ENCODE results near the gene ISYNA1. TPM values are rescaled to one million over a fixed set of nuclear protein-coding genes. Genes with fewer than 3 reads are reported as not detected.

The ISYNA1 gene
- total and polyA plus RNA-seq, 2 experiments from 2014 or later, result 191 to 208 TPM

GRCh38 chr19:18414504-18415177 is 23.3 kb downstream of the ISYNA1 start:
- TF ChIP-seq ZNF114 (CRISPR knock-in tag; IDR thresholded peaks at IDR 0.05), result no peak
- TF ChIP-seq ETS1 (IDR thresholded peaks at IDR 0.05), result no peak
- no peak for TF ChIP-seq JUNB (IDR thresholded peaks at IDR 0.05; ENCODE audit: unreplicated experiment)
- TF ChIP-seq STAT1 (IDR thresholded peaks at IDR 0.05; ENCODE audit: unreplicated experiment), result no peak
- no peak for TF ChIP-seq NANOG (IDR thresholded peaks at IDR 0.05; ENCODE audit: borderline replicate concordance)
- TF ChIP-seq, protein P1, sequence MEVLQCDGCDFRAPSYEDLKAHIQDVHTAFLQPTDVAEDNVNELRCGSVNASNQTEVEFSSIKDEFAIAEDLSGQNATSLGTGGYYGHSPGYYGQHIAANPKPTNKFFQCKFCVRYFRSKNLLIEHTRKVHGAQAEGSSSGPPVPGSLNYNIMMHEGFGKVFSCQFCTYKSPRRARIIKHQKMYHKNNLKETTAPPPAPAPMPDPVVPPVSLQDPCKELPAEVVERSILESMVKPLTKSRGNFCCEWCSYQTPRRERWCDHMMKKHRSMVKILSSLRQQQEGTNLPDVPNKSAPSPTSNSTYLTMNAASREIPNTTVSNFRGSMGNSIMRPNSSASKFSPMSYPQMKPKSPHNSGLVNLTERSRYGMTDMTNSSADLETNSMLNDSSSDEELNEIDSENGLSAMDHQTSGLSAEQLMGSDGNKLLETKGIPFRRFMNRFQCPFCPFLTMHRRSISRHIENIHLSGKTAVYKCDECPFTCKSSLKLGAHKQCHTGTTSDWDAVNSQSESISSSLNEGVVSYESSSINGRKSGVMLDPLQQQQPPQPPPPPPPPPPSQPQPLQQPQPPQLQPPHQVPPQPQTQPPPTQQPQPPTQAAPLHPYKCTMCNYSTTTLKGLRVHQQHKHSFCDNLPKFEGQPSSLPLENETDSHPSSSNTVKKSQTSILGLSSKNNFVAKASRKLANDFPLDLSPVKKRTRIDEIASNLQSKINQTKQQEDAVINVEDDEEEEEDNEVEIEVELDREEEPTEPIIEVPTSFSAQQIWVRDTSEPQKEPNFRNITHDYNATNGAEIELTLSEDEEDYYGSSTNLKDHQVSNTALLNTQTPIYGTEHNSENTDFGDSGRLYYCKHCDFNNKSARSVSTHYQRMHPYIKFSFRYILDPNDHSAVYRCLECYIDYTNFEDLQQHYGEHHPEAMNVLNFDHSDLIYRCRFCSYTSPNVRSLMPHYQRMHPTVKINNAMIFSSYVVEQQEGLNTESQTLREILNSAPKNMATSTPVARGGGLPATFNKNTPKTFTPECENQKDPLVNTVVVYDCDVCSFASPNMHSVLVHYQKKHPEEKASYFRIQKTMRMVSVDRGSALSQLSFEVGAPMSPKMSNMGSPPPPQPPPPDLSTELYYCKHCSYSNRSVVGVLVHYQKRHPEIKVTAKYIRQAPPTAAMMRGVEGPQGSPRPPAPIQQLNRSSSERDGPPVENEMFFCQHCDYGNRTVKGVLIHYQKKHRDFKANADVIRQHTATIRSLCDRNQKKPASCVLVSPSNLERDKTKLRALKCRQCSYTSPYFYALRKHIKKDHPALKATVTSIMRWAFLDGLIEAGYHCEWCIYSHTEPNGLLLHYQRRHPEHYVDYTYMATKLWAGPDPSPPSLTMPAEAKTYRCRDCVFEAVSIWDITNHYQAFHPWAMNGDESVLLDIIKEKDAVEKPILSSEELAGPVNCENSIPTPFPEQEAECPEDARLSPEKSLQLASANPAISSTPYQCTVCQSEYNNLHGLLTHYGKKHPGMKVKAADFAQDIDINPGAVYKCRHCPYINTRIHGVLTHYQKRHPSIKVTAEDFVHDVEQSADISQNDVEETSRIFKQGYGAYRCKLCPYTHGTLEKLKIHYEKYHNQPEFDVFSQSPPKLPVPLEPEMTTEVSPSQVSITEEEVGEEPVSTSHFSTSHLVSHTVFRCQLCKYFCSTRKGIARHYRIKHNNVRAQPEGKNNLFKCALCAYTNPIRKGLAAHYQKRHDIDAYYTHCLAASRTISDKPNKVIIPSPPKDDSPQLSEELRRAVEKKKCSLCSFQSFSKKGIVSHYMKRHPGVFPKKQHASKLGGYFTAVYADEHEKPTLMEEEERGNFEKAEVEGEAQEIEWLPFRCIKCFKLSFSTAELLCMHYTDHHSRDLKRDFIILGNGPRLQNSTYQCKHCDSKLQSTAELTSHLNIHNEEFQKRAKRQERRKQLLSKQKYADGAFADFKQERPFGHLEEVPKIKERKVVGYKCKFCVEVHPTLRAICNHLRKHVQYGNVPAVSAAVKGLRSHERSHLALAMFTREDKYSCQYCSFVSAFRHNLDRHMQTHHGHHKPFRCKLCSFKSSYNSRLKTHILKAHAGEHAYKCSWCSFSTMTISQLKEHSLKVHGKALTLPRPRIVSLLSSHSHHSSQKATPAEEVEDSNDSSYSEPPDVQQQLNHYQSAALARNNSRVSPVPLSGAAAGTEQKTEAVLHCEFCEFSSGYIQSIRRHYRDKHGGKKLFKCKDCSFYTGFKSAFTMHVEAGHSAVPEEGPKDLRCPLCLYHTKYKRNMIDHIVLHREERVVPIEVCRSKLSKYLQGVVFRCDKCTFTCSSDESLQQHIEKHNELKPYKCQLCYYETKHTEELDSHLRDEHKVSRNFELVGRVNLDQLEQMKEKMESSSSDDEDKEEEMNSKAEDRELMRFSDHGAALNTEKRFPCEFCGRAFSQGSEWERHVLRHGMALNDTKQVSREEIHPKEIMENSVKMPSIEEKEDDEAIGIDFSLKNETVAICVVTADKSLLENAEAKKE (CRISPR knock-in tag; IDR thresholded peaks at IDR 0.05), result no peak
- TF ChIP-seq, protein P2, sequence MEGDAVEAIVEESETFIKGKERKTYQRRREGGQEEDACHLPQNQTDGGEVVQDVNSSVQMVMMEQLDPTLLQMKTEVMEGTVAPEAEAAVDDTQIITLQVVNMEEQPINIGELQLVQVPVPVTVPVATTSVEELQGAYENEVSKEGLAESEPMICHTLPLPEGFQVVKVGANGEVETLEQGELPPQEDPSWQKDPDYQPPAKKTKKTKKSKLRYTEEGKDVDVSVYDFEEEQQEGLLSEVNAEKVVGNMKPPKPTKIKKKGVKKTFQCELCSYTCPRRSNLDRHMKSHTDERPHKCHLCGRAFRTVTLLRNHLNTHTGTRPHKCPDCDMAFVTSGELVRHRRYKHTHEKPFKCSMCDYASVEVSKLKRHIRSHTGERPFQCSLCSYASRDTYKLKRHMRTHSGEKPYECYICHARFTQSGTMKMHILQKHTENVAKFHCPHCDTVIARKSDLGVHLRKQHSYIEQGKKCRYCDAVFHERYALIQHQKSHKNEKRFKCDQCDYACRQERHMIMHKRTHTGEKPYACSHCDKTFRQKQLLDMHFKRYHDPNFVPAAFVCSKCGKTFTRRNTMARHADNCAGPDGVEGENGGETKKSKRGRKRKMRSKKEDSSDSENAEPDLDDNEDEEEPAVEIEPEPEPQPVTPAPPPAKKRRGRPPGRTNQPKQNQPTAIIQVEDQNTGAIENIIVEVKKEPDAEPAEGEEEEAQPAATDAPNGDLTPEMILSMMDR (conservative IDR thresholded peaks at IDR 0.05; ENCODE audit: low read depth in 2 of 2), result no peak
- no peak for TF ChIP-seq EZH2phosphoT487 (IDR thresholded peaks at IDR 0.05; ENCODE audit: unreplicated experiment)
- TF ChIP-seq ZNF331 (CRISPR knock-in tag; IDR thresholded peaks at IDR 0.05; ENCODE audit: low read depth), result no peak
- no peak for TF ChIP-seq REST (IDR thresholded peaks at IDR 0.05; ENCODE audit: unreplicated experiment)
- no peak for TF ChIP-seq EZH2 (IDR thresholded peaks at IDR 0.05; ENCODE audit: low read depth, unreplicated experiment)
- no peak for TF ChIP-seq CREB1 (CRISPR knock-in tag; IDR thresholded peaks at IDR 0.05; ENCODE audit: low read depth)
- TF ChIP-seq POLR2AphosphoS5 (IDR thresholded peaks at IDR 0.05; ENCODE audit: low read depth), result no peak
- Histone ChIP-seq H3K4me1 (ENCODE audit: insufficient read depth) (peaks cover 8% of the 10 kb centered on the region), H4K20me1 (replicated peaks; ENCODE audit: insufficient read depth) (no peaks in the 10 kb centered on the region), H3K36me3 (ENCODE audit: insufficient read depth) (no peaks in the 10 kb centered on the region), H3F3A (replicated peaks; ENCODE audit: low read depth) (peaks cover 24% of the 10 kb centered on the region), H3K9me2 (ENCODE audit: insufficient read depth) (no peaks in the 10 kb centered on the region), H3K4me3 (no peak overlapping the region), H3K4me2 (no peak overlapping the region), H3K27me3 (ENCODE audit: insufficient read depth) (peaks cover 19% of the 10 kb centered on the region), H2AFZ (no peak overlapping the region), H3K79me2 (replicated peaks; ENCODE audit: insufficient read depth) (no peaks in the 10 kb centered on the region), H3K27ac (ENCODE audit: low read depth) (no peak overlapping the region)
- H3K4me3 Mint-ChIP-seq, result no peak overlapping the region
- H3K4me1 Mint-ChIP-seq, result peaks cover 36% of the 10 kb centered on the region
- DNase-seq (ENCODE audit: low spot score) (peak; percentile 45), ATAC-seq (no peak)
- no peak overlapping the region for H3K27ac Mint-ChIP-seq
- no peaks in the 10 kb centered on the region for H3K9me3 Mint-ChIP-seq
- peaks cover 39% of the 10 kb centered on the region for H3K27me3 Mint-ChIP-seq (ENCODE audit: insufficient read depth, low read depth, poor library complexity)
- H3K36me3 Mint-ChIP-seq (ENCODE audit: low read depth), result no peaks in the 10 kb centered on the region
